ENCODE data around the gene HMGN4.

The HMGN4 gene

DNA sequence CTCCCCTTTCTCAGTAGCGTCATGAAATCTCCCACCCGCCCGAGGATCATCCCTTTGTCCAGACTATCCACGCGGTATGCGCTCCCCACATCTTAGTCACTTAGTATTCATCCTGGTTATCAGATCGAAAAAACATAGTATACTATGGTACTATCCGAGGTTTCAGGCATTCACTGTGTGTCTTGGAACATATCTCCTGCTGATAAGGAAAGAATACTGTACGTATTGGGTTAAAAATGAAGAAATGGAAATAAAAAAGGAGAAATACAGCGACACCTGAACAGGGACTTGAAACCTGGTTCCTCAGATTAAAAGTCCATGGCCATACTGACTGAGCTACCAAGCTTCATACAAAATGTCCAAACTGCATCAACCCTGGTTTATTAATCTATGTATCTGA, 14.0 kb downstream of the HMGN4 start:
- DNase-seq (ENCODE audit: low spot score): no peak

DNA sequence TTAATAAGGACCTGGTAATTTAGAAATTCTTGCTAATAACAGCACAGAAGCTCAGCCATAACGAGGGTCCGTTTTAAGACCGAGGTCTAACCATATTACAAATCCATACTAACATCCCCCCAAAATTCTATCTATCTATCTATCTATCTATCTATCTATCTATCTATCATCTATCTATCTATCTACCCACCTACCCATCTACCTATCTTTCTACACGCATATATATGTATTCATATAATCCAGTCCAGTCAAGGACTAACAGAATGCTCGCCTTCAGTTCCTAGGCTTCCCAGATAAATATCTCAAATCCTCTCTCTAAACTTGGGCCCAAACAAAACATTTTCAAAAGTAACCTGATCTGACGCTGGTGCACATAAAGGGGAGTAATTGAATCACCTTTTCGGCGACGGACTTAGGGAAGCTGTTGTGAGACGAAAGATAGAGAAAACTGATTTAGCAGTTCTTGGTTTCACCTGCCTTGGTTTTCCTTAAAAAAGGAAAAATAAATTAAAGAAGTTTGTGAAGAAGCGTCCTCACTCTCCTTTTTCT, 14.5 kb downstream of the HMGN4 start:
- DNase-seq (ENCODE audit: low spot score): no peak

DNA sequence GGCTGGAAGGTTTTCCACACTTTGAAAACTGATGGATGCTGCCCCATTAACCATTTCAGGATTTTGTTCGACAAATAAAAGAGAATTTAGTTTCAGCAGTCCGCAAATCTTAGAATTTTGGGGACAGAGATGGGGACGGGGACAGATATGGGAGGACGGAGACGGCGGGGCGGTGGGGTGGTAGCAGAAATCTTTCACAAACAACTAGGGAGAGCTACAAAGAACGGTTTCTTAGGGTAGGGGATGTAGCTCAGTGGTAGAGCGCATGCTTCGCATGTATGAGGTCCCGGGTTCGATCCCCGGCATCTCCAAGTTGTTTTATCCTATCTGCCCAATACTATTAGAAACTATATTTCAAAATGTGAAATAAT, 15.1 kb downstream of the HMGN4 start:
- peak; percentile 42 for DNase-seq (ENCODE audit: low spot score)

DNA sequence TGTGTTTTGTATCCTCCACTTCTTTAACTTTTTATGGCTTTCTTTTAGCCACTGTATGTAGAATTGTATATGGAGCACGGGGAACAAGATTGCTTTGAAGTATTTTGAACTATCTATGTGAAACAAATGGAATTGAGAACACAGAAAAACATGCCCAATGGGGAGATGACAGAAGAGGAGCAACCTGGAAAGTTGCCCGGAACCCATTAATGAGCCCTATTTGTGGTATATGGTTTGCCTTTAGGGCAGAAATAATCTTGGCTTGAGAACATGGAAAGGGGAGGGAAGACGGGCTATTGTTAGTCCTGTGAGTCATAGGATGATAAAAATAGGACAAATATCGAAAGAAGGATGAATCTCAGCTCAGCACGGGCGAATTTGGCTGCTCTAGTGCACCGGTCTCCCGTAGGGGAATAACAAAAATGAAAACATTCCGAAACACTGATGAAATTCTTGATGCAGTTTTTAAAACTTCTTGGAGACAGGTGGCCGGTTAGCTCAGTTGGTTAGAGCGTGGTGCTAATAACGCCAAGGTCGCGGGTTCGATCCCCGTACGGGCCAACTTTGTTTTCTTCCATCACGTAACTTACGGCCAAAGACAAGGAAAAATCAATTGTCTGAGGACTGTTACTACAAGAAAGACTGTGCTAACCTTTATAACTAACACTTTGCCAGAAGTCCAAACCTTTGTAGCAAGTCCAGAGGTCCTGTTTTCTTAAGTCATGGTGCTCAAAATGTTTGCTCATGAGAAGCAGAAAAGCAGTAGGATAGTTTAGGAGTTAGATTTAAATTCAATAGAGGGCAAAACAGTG, 15.7 kb downstream of the HMGN4 start:
- DNase-seq (ENCODE audit: low spot score): peak; percentile 71

DNA sequence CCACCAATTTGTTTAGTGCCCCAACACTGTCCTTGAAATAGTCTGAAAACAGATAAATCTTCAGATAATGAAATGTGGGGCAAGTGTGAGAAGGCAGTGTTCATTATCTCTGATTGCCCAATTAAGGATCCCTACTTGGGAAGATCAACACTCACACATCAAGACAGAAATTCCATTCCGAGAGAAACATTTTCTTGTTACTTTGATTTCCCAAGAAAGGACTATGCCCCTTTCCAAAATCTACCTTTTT, 16.2 kb downstream of the HMGN4 start:
- DNase-seq (ENCODE audit: low spot score): no peak

DNA sequence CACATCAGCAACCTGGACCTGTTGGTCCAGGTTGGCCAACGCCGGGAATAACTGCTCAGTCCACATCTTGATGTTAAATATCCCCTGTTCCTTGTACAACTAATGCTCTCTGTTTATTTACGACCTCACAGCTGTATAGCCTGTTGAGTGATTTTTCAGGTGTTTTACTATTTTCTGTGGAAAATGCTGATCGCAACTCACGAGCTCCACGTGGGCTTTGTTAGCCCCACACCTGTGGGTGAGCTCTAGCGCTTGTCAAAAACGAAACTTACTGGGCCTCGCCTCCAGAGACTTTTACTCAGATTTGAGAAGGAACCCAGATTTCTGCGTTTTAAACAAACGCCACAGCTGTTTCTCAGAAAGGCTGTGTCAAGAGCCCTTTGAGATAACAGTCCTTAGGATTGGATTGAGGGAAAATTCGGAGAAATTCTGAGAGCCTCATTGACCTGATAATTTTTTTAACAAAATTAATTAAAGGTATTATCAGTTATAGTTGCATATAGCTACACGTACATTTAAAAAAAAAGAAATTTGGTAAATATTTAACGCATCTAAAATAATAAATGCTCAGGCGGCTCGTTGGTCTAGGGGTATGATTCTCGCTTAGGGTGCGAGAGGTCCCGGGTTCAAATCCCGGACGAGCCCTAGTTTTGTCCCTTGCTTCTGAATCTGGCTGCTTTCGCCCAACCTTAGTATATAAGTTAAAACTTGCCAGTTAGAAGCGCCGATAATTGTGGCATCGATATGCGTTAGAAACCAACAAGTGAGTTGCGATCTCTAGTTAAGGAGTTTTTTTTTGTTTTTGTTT, 16.7 kb downstream of the HMGN4 start:
- no peak for DNase-seq (ENCODE audit: low spot score)

DNA sequence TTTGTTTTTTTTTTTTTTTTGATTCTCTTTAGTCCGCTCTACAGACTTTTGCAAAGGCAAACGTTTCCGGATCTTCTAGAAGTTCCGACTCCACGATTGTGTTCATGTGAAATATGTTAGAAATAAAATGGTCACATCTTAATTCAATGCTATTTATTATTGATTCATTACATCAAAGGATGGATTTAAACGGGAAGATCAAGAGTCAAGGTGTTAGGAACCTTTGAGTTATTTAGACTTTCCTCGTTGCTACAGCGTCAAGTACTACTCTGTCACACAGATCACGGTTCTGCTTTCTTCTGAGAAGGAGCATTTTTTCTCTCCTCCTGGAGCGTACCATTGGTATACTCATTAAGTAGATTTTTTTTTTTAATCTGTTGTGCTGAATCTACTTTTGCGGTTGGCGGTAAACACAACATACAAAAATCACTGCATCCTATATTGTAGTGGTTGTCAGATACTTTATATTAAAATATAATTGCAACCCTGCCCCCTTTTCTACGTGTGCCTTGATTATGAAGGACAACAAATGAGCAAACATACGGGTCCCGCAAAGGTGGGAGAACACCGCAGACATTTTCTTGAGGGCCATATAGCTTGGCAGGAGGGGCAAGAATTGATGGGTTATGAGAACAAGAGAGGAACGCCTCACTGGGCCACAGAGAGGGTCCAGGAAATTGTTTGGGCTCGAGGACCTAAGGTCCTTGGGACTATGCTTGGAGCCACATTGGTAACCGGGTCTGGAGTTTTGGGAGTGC, 17.5 kb downstream of the HMGN4 start:
- DNase-seq (ENCODE audit: low spot score): no peak

DNA sequence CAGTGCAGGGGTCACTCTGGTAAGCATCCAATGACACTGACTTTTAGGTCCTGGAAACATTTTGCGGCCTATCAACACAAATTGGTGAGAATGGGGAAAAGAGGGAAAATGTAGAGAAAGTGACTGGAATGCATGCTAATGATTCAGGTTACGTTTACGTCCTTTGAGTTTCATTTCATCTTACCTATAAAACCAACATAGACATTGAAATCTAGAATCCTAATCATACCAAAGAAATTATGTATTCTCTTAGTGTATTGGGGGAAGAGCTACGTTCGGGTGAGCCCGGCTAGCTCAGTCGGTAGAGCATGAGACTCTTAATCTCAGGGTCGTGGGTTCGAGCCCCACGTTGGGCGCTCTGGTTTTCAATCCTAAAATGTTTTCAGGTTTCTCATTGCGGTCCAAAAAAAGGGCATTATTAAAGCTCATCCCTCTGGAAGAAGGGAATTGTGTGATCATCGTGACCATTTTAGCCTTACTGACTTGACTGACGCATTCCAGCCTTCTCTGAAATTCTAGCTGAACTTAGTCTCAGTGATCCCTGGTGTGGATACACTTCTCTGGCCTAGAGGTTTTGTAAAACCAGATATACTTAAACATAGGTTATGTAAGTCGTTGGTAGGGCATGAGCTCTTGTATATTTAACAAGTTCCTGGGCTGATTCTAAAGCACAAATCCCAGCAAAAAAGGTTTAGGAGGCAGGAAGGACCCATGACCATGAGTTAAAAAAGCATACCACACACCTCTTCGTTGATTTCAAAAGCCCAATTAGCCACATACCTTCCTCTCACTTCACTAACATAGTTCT, 18.3 kb downstream of the HMGN4 start:
- peak; percentile 81 for DNase-seq (ENCODE audit: low spot score)

DNA sequence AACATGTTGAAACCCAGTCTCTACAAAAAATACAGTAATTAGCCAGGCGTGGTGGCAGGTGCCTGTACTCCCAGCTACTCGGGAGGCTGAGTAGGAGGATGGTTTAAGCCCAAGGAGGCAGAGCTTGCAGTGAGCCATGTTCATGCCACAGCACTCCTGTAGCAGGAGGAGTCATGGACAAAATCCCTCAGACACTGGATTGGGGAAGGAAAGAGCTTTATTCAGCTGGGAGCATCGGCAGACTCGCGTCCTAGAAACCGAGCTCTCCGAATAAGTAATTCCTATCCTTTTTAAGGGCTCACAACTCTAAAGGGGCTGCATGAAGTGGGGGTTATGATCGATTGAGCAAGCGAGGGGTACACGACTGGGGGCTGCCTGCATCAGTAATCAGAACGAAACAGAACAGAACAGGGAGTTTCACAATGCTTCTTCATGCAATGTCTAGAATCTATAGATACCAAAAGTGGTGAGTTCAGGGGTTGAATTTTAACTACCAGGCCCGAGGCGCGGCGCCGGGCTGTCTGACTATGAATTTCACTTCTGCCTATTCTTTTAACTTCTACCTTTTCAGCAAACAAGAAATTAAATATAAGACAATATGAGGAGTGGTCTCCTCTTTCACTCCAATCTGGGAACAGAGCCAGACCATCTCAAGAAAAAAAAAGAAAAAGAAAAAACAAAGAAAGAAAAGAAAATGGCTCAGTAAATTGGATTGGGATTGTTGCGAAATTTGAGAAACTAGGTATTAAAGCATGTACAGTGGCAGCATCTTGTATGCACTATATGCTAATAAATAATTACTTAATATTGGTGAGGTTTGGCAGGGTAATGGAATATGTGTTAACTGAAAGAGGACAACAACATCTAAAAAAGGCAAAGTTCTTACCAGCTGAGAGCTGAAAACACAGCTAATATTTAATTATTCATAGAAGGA, 23.6 kb downstream of the HMGN4 start:
- no peak for DNase-seq (ENCODE audit: low spot score)

DNA sequence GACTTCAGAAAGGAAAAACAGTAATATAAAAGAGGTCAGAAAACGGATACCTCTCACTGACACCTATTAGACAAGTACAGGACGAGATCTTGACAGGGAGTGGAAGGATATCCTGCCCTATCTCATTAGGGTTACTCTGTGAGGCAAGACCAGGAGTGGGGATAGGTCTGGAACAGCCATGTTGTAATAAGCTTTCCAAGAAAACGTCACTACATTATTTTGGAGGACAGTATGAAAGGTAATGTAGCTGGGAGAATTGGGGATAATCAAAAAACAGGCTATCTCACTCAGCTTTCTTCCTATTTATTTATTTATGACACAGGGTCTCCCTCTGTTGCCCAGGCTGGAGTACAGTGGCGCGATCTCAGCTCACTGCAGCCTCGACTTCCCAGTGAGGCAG, 25.3 kb downstream of the HMGN4 start:
- DNase-seq (ENCODE audit: low spot score): no peak

DNA sequence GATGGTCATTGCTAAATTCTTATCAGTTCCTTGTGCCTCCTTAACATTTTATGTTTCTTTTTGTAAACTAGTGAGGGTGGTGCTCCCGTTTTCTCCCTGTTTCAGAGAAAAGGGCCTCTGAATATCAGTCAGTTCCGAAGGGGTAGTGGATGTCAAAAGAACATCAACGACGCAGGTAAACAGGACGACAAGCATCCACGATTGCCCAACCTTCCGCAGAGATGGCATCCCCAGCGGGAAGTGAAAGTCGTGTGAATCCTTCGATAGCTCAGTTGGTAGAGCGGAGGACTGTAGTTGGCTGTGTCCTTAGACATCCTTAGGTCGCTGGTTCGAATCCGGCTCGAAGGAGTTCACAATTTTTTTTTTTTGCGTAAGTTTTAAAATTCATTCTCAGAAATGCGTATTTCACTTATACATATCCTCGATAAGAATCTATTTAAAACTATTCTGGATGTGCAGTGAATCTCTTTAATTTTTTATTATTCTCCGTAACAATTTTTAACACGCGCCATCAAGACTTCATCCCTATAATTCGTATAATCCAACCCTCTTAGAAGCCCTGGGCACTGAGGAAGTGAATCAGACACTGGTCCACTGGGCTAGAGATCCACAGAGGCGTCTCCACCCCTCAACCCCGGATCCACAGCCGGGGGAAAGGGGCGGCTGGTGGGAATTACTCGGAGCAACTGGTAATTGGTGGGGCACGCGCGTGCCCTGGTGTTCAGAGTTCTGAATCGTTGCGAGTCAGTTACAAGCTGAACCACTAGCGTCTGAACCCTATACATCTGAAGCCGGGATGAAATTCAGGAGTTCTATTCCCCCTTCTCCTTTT, 30.7 kb downstream of the HMGN4 start:
- DNase-seq (ENCODE audit: low spot score): peak; percentile 71

DNA sequence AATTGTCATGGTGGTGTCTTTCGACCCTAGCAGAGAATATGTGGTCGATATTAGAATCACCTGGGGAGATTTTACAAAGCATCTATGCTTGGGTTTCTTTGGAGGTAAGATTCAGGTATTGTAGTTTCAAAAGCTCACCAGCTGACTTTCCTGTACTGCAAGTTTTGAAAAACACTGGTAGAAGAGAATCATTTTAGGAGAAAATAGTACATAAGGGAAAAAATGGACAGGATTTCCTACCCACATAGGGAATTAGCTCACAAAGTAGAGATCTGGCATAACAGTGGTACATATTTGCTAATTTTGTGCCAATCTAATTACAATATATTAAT, 31.2 kb downstream of the HMGN4 start:
- DNase-seq (ENCODE audit: low spot score): no peak

DNA sequence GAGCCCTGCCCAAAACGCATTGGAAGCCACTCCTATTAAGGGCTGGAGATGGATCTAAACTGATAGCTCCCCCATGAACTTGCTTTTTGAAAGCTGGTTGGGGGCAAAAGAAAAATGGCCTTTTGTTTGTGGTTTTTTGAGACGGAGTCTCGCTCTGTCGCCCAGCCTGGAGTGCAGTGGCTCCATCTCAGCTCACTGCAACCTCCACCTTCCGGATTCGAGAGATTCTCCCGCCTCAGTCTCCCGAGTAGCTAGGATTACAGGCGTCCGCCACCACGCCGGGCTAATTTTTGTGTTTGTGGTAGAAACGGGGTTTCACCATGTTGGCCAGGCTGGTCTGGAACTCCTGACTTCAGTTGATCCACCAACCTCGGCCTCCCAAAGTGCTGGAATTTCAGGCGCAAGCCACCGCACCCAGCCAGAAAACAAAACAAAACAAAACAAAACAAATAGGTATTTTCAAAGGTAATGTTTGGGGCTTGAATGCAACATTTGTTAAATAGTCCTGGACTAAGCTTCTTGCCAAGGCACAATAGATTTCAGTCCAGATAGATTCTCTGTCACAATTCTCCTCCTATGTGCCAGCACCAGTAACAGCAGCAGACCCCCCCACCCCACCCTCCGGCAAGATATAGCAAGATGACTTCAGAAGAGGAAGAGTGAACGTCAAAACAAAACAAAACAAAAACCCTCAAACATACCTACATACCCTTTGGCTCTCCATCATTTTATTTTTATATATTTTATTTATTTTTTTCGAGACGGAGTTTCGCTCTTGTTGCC, 32.1 kb downstream of the HMGN4 start:
- no peak for DNase-seq (ENCODE audit: low spot score)

DNA sequence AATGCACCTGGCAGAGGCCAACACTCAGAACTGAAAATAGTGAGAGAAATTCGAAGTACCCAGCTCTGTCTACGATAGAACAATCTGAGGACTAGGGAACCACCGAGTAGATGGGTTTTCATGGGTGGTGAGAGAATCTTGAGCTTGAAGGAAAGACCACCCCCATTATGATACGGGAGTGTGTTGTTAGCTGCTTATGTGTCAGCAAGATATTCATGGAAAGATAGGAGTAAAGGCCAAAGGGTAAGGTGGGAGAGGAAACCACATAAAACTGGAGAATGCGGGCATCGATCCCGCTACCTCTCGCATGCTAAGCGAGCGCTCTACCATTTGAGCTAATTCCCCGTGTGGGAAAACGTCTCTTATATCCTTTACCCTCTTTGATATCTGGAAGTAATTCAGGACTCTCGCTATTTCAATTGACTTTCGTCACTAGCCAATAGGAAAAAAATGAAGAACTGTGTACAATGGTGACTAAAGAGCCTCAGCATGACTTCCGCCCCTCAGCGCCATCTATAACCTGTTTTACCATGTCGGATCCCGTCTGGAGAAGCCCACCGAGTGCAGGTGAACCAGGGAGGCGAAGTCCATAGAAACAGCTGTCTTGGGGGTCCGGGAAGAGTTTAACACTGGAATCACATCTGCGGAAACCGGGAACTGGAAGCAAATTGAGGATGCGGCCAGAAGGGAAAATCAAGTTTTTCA, 33.6 kb downstream of the HMGN4 start:
- no peak for DNase-seq (ENCODE audit: low spot score)

DNA sequence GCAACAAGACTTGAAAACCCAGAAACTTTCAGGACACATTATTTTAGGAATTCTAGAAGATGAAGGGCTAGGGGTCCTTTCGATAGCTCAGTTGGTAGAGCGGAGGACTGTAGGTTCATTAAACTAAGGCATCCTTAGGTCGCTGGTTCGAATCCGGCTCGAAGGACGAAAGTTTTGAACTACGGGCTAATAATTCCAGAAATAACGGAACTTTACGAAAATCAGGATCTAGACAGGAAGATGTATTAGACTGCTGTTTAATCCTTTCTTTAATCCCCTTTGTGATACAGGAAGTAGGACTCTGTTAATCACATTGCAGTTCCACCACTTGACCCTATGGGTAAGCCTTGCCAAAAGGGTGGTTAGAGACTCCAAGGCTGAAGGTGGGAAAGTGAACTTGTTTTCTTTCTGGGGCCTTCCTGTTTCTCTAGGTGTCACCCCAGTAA, 37.4 kb downstream of the HMGN4 start:
- DNase-seq (ENCODE audit: low spot score): no peak

DNA sequence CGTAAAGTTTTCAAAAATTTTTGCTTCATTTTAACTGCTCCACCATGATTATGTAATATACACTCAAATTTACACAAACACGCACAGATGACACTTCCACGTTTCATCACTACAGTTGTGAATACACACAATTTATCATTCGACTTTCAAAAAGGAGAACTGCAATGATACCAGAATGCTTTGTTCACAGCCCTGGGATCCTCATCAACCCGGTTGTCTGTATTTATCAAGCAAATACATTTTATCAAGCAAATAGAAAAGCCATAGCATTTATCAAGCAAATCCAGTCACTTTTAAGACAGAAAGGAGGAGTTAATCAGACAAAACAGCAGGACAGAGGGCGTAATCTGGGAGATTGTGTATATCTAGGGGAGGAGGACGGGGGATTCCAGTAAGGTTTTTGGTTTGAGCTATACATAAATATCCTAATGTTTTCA, 38.3 kb downstream of the HMGN4 start:
- no peak for DNase-seq (ENCODE audit: low spot score)

DNA sequence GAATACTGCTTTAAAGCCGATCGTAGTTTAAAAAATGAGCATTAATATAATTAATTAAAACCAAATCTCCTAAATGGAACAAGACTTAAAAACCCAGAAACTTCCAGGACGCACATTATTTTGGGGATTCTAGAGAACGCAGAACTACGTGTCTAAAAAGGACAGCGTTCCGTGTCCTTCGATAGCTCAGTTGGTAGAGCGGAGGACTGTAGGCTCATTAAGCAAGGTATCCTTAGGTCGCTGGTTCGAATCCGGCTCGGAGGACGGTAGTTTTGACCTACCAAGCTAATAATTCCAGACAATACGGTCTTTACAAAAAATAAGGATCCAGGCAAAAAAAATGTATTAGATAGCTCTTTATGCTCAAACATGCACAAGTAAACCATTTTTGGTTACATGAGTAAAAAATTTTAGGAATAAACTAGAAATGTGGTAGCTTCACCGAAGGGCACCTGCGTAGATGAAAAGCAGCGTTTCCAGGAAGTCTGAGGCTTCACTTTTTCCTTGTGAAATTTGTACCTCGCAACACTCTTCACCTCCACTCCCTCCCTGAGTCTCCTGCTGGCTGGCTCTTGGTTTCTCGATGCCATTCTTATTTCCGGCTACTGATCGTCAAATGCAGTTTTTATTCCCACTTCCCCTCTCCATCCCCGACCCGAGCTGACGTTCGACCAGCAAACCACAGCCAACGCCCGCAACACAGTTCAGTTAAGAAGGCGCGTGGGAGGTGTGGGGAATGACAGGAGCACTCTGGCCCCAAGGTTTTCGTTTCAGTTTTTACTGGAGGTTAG, 39.0 kb downstream of the HMGN4 start:
- no peak for DNase-seq (ENCODE audit: low spot score)

DNA sequence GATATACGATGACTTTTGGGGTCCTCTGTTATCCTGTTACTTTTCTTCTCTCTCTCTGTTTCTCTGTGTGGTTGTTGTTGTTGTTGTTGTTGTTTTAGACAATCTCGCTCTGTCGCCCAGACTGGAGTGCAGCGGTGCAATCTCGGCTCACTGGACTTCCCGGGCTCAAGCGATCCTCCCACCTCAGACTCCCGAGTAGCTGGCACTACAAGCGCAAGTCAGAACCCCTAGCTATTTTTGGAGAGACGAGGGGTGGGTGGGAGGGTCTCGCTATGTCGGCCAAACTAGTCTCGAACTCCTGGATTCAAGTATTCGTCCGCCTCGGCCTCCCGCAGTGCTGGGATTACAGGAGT, 39.5 kb downstream of the HMGN4 start:
- DNase-seq (ENCODE audit: low spot score): no peak
